ACC112 (cell line): Measurements from ENCODE around the gene CENPF.

Experiments used
- H2AFZ ChIP-seq: fragments of 200-600 bp; sonication (generic); one replicate; pipeline ENCODE4 v1.6.0; 2017; ENCODE audit warnings: antibody characterized with exemption, low read length; ENCODE audit not compliant: unreplicated experiment
- H3K27ac ChIP-seq: fragments of 200-600 bp; sonication (generic); 2 replicates; pipeline ENCODE4 v1.5.1; 2014; ENCODE audit warnings: low read depth, mild to moderate bottlenecking, antibody characterized with exemption, low read length, moderate library complexity
- H3K27me3 ChIP-seq: fragments of 200-600 bp; sonication (generic); 2 replicates; pipeline ENCODE4 v1.6.1; 2014; ENCODE audit warnings: mild to moderate bottlenecking, antibody characterized with exemption, low read length, moderate library complexity, mixed read lengths; ENCODE audit not compliant: insufficient read depth
- H3K36me3 ChIP-seq: fragments of 200-600 bp; sonication (generic); 2 replicates; pipeline ENCODE4 v1.6.1; 2016; ENCODE audit warnings: mild to moderate bottlenecking, antibody characterized with exemption, low read length, moderate library complexity, mixed read lengths; ENCODE audit not compliant: insufficient read depth
- H3K4me1 ChIP-seq: fragments of 200-600 bp; sonication (generic); one replicate; pipeline ENCODE4 v1.6.1; 2016; ENCODE audit warnings: low read length, mixed read lengths; ENCODE audit not compliant: insufficient read depth, unreplicated experiment, control insufficient read depth
- H3K4me3 ChIP-seq: fragments of 200-600 bp; sonication (generic); 2 replicates; pipeline ENCODE4 v1.5.1; 2014; ENCODE audit warnings: mild to moderate bottlenecking, low read depth, low read length
- H3K79me2 ChIP-seq: fragments of 200-600 bp; sonication (generic); one replicate; pipeline ENCODE4 v1.6.0; 2016; ENCODE audit warnings: low read length; ENCODE audit not compliant: control insufficient read depth, unreplicated experiment, insufficient read depth

Gene CENPF

GRCh38 chr1:214677945-214678344 is 75.0 kb downstream of the CENPF start:
- no peak overlapping the region; the same call in 1 of the 2 replicates for H3K27ac ChIP-seq
- no peaks in the 10 kb centered on the region for H3K36me3 ChIP-seq
- no peak overlapping the region for H3K4me3 ChIP-seq
- H2AFZ ChIP-seq, result no peak overlapping the region
- no peaks in the 10 kb centered on the region for H3K79me2 ChIP-seq
- H3K4me1 ChIP-seq, result no peaks in the 10 kb centered on the region
- H3K27me3 ChIP-seq, result no peaks in the 10 kb centered on the region

- Histone ChIP-seq H3K36me3 (no peaks in the 10 kb centered on the region), H3K27ac (no peak overlapping the region; the same call in 1 of the 2 replicates), H3K27me3 (no peaks in the 10 kb centered on the region), H3K79me2 (no peaks in the 10 kb centered on the region), H3K4me1 (no peaks in the 10 kb centered on the region), H3K4me3 (no peak overlapping the region), H2AFZ (no peak overlapping the region)
Observed at GRCh38 chr1:214678386-214678785, 75.4 kb downstream of the CENPF start.

- H3K4me1 ChIP-seq, result no peaks in the 10 kb centered on the region
- H3K79me2 ChIP-seq, result no peaks in the 10 kb centered on the region
- H3K27me3 ChIP-seq, result no peaks in the 10 kb centered on the region
- H3K27ac ChIP-seq, result no peak overlapping the region
- no peak overlapping the region for H3K4me3 ChIP-seq
- no peaks in the 10 kb centered on the region for H3K36me3 ChIP-seq
- H2AFZ ChIP-seq, result no peak overlapping the region
Observed at GRCh38 chr1:214683621-214684020, 80.6 kb downstream of the CENPF start.

GRCh38 chr1:214685906-214686305 is 82.9 kb downstream of the CENPF start:
- no peaks in the 10 kb centered on the region for H3K79me2 ChIP-seq
- H3K36me3 ChIP-seq, result no peaks in the 10 kb centered on the region
- no peaks in the 10 kb centered on the region for H3K4me1 ChIP-seq
- H3K27me3 ChIP-seq, result no peaks in the 10 kb centered on the region
- no peak overlapping the region for H2AFZ ChIP-seq
- no peak overlapping the region for H3K27ac ChIP-seq
- no peak overlapping the region for H3K4me3 ChIP-seq

- no peak overlapping the region for H3K4me3 ChIP-seq
- H3K27me3 ChIP-seq, result no peaks in the 10 kb centered on the region
- no peak overlapping the region for H2AFZ ChIP-seq
- no peaks in the 10 kb centered on the region for H3K4me1 ChIP-seq
- H3K27ac ChIP-seq, result no peak overlapping the region
- no peaks in the 10 kb centered on the region for H3K36me3 ChIP-seq
- no peaks in the 10 kb centered on the region for H3K79me2 ChIP-seq
Observed at GRCh38 chr1:214686497-214686896, 83.5 kb downstream of the CENPF start.

GRCh38 chr1:214688891-214689290 is 85.9 kb downstream of the CENPF start:
- H2AFZ ChIP-seq, result no peak overlapping the region
- H3K4me3 ChIP-seq, result no peak overlapping the region
- no peaks in the 10 kb centered on the region for H3K36me3 ChIP-seq
- no peaks in the 10 kb centered on the region for H3K79me2 ChIP-seq
- H3K4me1 ChIP-seq, result no peaks in the 10 kb centered on the region
- H3K27ac ChIP-seq, result no peak overlapping the region
- no peaks in the 10 kb centered on the region for H3K27me3 ChIP-seq

GRCh38 chr1:214694769-214695168 is 91.8 kb downstream of the CENPF start:
- Histone ChIP-seq H3K27me3 (no peaks in the 10 kb centered on the region), H2AFZ (no peak overlapping the region), H3K4me1 (no peaks in the 10 kb centered on the region), H3K36me3 (no peaks in the 10 kb centered on the region), H3K27ac (no peak overlapping the region), H3K79me2 (no peaks in the 10 kb centered on the region), H3K4me3 (no peak overlapping the region)

GRCh38 chr1:214698559-214698958 is 95.6 kb downstream of the CENPF start:
- Histone ChIP-seq H2AFZ (no peak overlapping the region), H3K79me2 (no peaks in the 10 kb centered on the region), H3K36me3 (no peaks in the 10 kb centered on the region), H3K27me3 (no peaks in the 10 kb centered on the region), H3K4me1 (no peaks in the 10 kb centered on the region), H3K4me3 (no peak overlapping the region), H3K27ac (no peak overlapping the region)

GRCh38 chr1:214700437-214700836 is 97.4 kb downstream of the CENPF start:
- Histone ChIP-seq H3K27ac (no peak overlapping the region), H2AFZ (no peak overlapping the region), H3K79me2 (no peaks in the 10 kb centered on the region), H3K4me1 (no peaks in the 10 kb centered on the region), H3K4me3 (no peak overlapping the region), H3K36me3 (no peaks in the 10 kb centered on the region), H3K27me3 (no peaks in the 10 kb centered on the region)

GRCh38 chr1:214702556-214702955 is 99.6 kb downstream of the CENPF start:
- no peak overlapping the region for H2AFZ ChIP-seq
- no peaks in the 10 kb centered on the region for H3K4me1 ChIP-seq
- no peak overlapping the region for H3K27ac ChIP-seq
- no peaks in the 10 kb centered on the region for H3K79me2 ChIP-seq
- H3K27me3 ChIP-seq, result no peaks in the 10 kb centered on the region
- no peak overlapping the region for H3K4me3 ChIP-seq
- no peaks in the 10 kb centered on the region for H3K36me3 ChIP-seq

GRCh38 chr1:214707306-214708087 is 104.5 kb downstream of the CENPF start:
- no peaks in the 10 kb centered on the region for H3K79me2 ChIP-seq
- peaks cover 3% of the 10 kb centered on the region for H3K4me1 ChIP-seq
- H3K36me3 ChIP-seq, result no peaks in the 10 kb centered on the region
- H3K27me3 ChIP-seq, result no peaks in the 10 kb centered on the region
- H2AFZ ChIP-seq, result peak overlapping the region; percentile 68
- no peak overlapping the region for H3K4me3 ChIP-seq
- H3K27ac ChIP-seq, result no peak overlapping the region
